ENCODE measurements around the gene NPC1. TPM values are rescaled to one million over a fixed set of nuclear protein-coding genes. Genes with fewer than 3 reads are reported as not detected.

Gene NPC1
- 10 to 100 TPM; 25.1 to 83.2 (median 47.2) TPM for polyA plus RNA-seq

DNA sequence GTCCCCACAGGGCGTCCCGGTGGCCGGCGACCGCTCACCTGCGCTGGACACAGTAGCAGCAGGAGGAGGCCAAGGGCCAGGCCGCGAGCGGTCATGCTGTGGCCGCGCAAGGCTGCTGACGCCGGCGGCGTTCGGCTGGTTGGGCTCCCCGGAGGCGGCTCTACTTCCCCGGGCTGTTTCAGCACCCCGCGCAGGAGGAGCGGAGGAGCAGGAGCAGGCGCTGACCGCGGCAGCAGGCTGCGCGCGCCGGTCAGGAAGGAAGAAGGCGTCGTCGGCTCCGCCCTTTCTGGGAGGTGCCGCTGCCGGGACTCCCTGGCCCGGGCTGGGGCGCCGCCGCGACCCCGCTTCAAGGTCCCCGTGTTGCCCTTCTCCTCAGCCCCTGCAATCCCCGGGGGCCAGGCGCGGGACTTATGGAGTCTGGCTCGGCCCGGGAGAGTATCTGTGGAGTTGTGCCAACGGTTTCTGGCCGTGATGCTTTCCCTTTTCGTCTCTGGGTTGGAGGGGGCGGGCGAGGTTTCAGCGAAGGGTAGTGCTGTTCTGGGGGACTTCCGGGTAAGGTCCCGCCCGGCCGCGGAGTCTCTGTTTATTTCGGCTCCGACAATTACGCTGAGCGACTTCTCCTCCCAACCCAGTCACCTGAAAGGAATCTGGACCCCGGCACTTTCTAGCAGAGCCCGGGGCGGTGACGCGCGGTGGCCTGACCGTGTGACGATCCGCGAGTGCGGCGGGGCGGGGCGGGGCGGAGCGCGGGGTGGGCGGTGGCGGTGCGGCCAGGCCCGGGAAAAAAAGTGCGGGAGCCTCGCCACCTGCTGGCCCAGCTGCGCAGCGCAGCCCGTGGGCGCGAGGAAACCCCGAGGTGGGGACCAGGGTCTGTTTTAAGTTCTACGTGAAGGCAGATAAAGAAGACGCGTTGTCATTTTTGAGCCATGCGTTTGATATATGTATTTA, at the start of gene NPC1:
Gene NPC1, minus strand, starts transcription at position 258 of the 948 bp plus-strand sequence. Its CDS starts 163 bp downstream, at position 95.
- peaks cover 4 to 6% (median 4%) of the 10 kb centered on the region in 3 donors for H3K36me3 Mint-ChIP-seq
- H3K9me3 Mint-ChIP-seq = no peaks in the 10 kb centered on the region
- peak within 1 kb of the TSS; percentile 94 to 100 (median 96) for H3K4me3 Mint-ChIP-seq
- peaks cover 5 to 21% (median 19%) of the 10 kb centered on the region in 3 donors for H3K27me3 Mint-ChIP-seq (ENCODE audit: low read depth in 3 of 3)
- DNase-seq = peak; percentile 94 to 95 (median 95)
- H3K27ac Mint-ChIP-seq = peak within 1 kb of the TSS; percentile 94 to 98 (median 96)
- H3K4me1 Mint-ChIP-seq = peaks cover 46 to 49% of the 10 kb centered on the region in 2 donors

DNA sequence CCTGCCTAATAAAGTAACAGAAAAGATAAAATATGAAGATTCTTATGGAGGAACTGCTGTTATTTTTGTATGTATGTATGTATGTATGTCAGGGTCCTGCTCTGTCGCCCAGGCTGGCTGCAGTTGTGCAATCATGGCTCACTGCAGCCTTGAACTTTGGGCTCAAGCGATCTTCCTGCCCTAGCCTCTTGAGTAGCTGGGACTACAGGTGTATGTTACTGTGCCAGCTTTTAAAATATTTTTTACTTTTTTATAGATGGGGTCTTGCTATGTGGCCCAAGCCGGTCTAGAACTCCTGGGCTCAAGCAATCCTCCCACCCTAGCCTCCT, 49.7 kb upstream of the NPC1 start:
- Mint-ChIP-seq H3K4me3 (no peak overlapping the region), H3K27ac (no peak overlapping the region), H3K4me1 (peaks cover 0 to 5% of the 10 kb centered on the region in 2 donors), H3K9me3 (no peaks in the 10 kb centered on the region), H3K27me3 (ENCODE audit: low read depth in 3 of 3) (peaks cover 0 to 4% (median 1%) of the 10 kb centered on the region in 3 donors), H3K36me3 (no peaks in the 10 kb centered on the region)
- DNase-seq = no peak

GRCh38 chr18:23635283-23636070, 49.2 kb upstream of the NPC1 start:
- peaks cover 0 to 5% of the 10 kb centered on the region in 2 donors for H3K4me1 Mint-ChIP-seq
- no peak overlapping the region for H3K27ac Mint-ChIP-seq
- DNase-seq = no peak
- peaks cover 0 to 4% (median 1%) of the 10 kb centered on the region in 3 donors for H3K27me3 Mint-ChIP-seq (ENCODE audit: low read depth in 3 of 3)
- H3K9me3 Mint-ChIP-seq = no peaks in the 10 kb centered on the region
- no peaks in the 10 kb centered on the region for H3K36me3 Mint-ChIP-seq
- no peak overlapping the region for H3K4me3 Mint-ChIP-seq

- no peaks in the 10 kb centered on the region for H3K9me3 Mint-ChIP-seq
- H3K4me1 Mint-ChIP-seq = peaks cover 0 to 5% of the 10 kb centered on the region in 2 donors
- DNase-seq = no peak
- no peak overlapping the region for H3K4me3 Mint-ChIP-seq
- peaks cover 0 to 1% (median under 1%) of the 10 kb centered on the region in 3 donors for H3K27me3 Mint-ChIP-seq (ENCODE audit: low read depth in 3 of 3)
- H3K36me3 Mint-ChIP-seq = no peaks in the 10 kb centered on the region
- peak overlapping the region in 1 of 6 donors; percentile 10 for H3K27ac Mint-ChIP-seq
Measured at GRCh38 chr18:23634692-23635091, 48.4 kb upstream of the NPC1 start.

GRCh38 chr18:23632615-23633014, 46.3 kb upstream of the NPC1 start:
- Mint-ChIP-seq H3K36me3 (peaks cover 0 to 2% (median 0%) of the 10 kb centered on the region in 3 donors), H3K27ac (no peak overlapping the region), H3K9me3 (no peaks in the 10 kb centered on the region), H3K4me1 (peaks cover 0 to 5% of the 10 kb centered on the region in 2 donors), H3K4me3 (no peak overlapping the region), H3K27me3 (ENCODE audit: low read depth in 3 of 3) (peaks cover 0 to 1% (median 0%) of the 10 kb centered on the region in 3 donors)
- DNase-seq = no peak

GRCh38 chr18:23631746-23632145, 45.4 kb upstream of the NPC1 start:
- H3K27ac Mint-ChIP-seq = no peak overlapping the region
- DNase-seq = no peak
- peaks cover 0 to 1% (median 0%) of the 10 kb centered on the region in 3 donors for H3K27me3 Mint-ChIP-seq (ENCODE audit: low read depth in 3 of 3)
- H3K9me3 Mint-ChIP-seq = no peaks in the 10 kb centered on the region
- H3K4me3 Mint-ChIP-seq = no peak overlapping the region
- peaks cover 0 to 2% (median 0%) of the 10 kb centered on the region in 3 donors for H3K36me3 Mint-ChIP-seq
- peaks cover 0 to 5% of the 10 kb centered on the region in 2 donors for H3K4me1 Mint-ChIP-seq

DNA sequence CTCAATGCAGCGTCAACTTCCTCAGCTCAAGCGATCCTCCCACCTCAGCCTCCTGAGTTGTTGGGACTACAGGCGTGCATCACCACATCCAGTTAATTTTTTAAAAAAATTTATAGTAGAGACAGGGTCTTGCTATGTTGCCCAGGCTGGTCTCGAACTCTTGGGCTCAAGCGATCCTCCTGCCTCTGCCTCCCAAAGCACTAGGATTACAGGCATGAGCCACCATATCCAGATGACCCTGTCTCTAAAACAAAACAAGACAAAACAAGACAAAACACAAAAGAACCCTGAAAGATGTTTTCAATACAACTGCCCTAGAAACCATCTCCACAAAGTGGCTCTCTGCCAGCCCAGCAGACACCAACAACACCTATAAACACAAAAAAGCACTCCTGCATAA, 45.0 kb upstream of the NPC1 start:
- Mint-ChIP-seq H3K27me3 (ENCODE audit: low read depth in 3 of 3) (peaks cover 0 to 1% (median 0%) of the 10 kb centered on the region in 3 donors), H3K4me3 (no peak overlapping the region), H3K36me3 (peaks cover 0 to 2% (median 0%) of the 10 kb centered on the region in 3 donors), H3K4me1 (peaks cover 0 to 5% of the 10 kb centered on the region in 2 donors), H3K9me3 (no peaks in the 10 kb centered on the region), H3K27ac (no peak overlapping the region)
- no peak for DNase-seq

DNA sequence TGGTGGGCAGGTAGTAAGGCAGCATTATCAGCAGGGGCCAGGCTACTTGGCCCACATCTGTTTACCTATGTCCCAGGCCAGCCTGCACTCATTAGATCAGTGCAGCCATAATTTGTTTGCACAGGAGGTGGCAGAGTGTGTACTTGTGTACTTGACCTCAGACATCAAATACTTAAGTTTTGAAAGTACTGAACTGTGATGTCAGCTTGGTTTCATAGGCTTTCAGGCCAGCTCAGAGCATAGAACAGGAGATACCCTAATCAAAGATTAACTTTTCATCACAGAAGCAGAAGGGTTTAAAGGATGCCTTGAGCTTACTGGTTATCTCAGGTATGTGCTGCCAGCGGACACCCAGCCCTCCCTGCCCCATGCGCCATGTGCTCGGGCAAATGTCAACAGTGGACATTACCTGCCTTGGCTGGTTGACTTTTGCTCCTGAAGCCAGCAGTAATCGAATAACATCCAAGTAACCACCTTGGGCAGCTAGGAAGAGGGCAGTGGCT, 43.2 kb upstream of the NPC1 start:
- peaks cover 0 to 2% (median 0%) of the 10 kb centered on the region in 3 donors for H3K36me3 Mint-ChIP-seq
- no peak overlapping the region for H3K4me3 Mint-ChIP-seq
- no peaks in the 10 kb centered on the region for H3K9me3 Mint-ChIP-seq
- DNase-seq = no peak
- H3K27ac Mint-ChIP-seq = no peak overlapping the region
- H3K27me3 Mint-ChIP-seq (ENCODE audit: low read depth in 3 of 3) = peaks cover 0 to 1% (median 0%) of the 10 kb centered on the region in 3 donors
- H3K4me1 Mint-ChIP-seq = no peaks in the 10 kb centered on the region

GRCh38 chr18:23627970-23628369, 41.7 kb upstream of the NPC1 start:
- Mint-ChIP-seq H3K36me3 (peaks cover 0 to 2% (median 0%) of the 10 kb centered on the region in 3 donors), H3K9me3 (no peaks in the 10 kb centered on the region), H3K4me1 (no peaks in the 10 kb centered on the region), H3K27ac (no peak overlapping the region), H3K27me3 (ENCODE audit: low read depth in 3 of 3) (peaks cover 0 to 5% (median 2%) of the 10 kb centered on the region in 3 donors), H3K4me3 (no peak overlapping the region)
- DNase-seq = no peak

DNA sequence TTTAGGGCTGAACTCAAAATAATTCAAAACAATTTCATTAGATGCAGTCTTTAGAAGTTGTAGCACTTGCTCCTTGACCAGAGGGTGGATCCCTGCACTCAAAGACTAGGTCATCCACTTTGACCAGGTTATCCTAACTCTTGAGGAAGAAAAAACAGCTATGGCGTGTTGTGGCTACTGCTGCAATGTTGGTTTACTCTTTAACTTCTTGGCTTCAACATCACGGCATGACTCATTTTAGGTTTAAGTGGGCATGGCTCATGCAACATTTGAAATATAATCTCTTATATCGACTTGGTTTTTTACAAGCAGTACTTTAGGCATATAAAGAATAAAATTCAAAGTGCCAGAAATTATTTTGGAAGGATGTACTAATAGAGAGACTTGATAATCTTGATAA, 41.0 kb upstream of the NPC1 start:
- no peaks in the 10 kb centered on the region for H3K4me1 Mint-ChIP-seq
- peaks cover 2 to 5% (median 2%) of the 10 kb centered on the region in 3 donors for H3K27me3 Mint-ChIP-seq (ENCODE audit: low read depth in 3 of 3)
- H3K9me3 Mint-ChIP-seq = no peaks in the 10 kb centered on the region
- peaks cover 0 to 2% (median 0%) of the 10 kb centered on the region in 3 donors for H3K36me3 Mint-ChIP-seq
- H3K27ac Mint-ChIP-seq = no peak overlapping the region
- DNase-seq = no peak
- H3K4me3 Mint-ChIP-seq = no peak overlapping the region

DNA sequence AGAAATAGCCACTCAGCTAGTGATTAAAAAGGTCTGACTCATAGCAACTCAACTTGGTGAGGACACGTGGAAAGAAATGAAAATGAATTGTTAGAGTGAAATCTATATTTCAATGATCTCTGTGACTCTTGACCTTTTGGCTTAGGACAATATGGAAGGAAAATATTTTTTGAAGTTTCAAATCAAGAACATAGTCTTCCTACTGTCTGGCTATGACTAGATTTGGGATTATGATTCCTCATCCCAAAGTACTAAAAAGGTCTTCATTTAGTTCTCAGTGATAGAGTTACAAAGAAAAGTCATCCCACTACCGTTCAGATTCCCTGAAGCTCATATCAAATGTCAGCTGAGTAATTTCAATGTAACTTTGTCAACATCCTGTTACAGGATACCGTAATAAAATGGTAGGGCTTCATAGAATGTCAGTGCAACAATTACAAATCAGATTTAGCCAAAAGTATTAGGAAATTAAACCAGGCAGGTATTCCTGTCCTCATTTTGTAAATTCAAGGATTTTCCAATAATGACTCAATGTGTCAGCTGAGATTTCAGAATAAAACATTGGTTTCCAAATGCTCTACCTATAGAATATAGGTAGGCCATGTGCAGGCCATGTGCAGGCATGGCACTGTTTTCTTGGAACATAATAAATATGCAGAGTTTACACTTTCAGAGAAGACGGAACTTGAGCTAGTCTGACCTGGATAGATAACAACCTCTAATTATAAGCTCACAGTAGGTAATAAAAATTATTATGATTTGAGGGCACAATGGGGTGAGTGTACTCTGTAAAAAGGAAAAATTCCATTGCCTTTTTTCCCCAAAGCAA, 40.4 kb upstream of the NPC1 start:
- no peak for DNase-seq
- H3K27me3 Mint-ChIP-seq (ENCODE audit: low read depth in 3 of 3) = peaks cover 6 to 8% (median 6%) of the 10 kb centered on the region in 3 donors
- H3K4me1 Mint-ChIP-seq = no peaks in the 10 kb centered on the region
- no peak overlapping the region for H3K27ac Mint-ChIP-seq
- peaks cover 0 to 2% (median 0%) of the 10 kb centered on the region in 6 donors for H3K9me3 Mint-ChIP-seq
- H3K4me3 Mint-ChIP-seq = no peak overlapping the region
- peaks cover 0 to 2% (median 0%) of the 10 kb centered on the region in 3 donors for H3K36me3 Mint-ChIP-seq

DNA sequence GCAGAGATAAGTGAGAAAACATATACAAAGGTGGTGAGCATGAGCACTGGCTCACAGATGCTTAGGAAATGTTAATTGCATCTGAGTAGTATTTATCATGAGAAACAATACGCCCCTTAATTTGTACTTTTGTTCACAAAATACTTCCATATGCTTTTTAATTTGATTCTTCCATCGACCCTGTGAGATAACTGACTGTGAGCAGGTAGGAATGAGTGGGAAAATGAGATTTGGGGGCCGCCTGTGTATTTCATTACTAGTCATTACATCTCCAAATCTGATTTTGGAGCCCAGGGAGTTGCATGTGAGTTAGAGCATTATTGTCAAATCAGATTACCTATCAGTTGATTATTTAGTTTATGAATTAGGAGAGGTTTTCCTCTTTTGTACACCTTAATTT, 36.7 kb upstream of the NPC1 start:
- Mint-ChIP-seq H3K27ac (no peak overlapping the region), H3K4me1 (peaks cover 8 to 12% of the 10 kb centered on the region in 2 donors), H3K9me3 (peaks cover 0 to 2% (median 0%) of the 10 kb centered on the region in 6 donors), H3K36me3 (no peaks in the 10 kb centered on the region), H3K4me3 (no peak overlapping the region), H3K27me3 (ENCODE audit: low read depth in 3 of 3) (peaks cover 14 to 26% (median 19%) of the 10 kb centered on the region in 3 donors)
- no peak for DNase-seq

DNA sequence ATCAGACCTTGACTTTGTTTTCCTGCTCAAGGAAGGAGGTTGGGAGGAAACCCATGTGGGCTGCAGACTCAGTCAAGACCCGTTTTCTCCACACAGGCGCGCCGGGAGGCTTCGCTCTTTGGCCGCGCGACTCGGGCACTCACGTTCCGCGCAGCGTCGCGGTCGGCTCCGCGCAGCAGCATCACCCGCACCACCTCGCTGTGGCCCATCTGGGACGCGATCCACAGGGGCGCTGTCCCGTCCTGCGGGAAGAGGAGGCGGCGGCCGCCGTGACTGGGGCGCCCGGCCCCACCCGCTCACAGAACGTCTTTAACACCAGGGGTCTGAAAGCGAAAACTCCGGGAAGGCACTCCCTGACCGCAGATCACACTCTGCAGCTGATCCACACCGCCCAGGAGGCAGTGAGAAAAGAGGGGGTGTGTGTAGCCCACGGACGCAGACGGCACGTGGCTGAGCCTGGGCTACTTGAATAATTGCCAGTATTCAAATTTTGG, 33.1 kb upstream of the NPC1 start:
- Mint-ChIP-seq H3K36me3 (no peaks in the 10 kb centered on the region), H3K4me1 (peaks cover 8 to 12% of the 10 kb centered on the region in 2 donors), H3K4me3 (peak overlapping the region; percentile 51 to 77 (median 70)), H3K9me3 (peaks cover 0 to 2% (median 0%) of the 10 kb centered on the region in 6 donors), H3K27me3 (ENCODE audit: low read depth in 3 of 3) (peaks cover 14 to 26% (median 19%) of the 10 kb centered on the region in 3 donors), H3K27ac (peak overlapping the region in 1 of 6 donors; percentile 30)
- peak; percentile 38 to 42 (median 42) for DNase-seq
